GM19467 (cell line): ENCODE results near the gene MARCKSL1.
"Not testable (repeated sequence)": the region's sequence is repeated elsewhere in the genome, so short reads cannot be mapped to it uniquely, and the experiment has no call there.

ENCODE experiments used
- ATAC-seq: cut with Tn5 transposase; IDR thresholded peaks from one replicate; pipeline ENCODE4 v1.9.1; 2021; ENCODE audit warnings: mild to moderate bottlenecking, moderate library complexity; ENCODE audit not compliant: unreplicated experiment

The MARCKSL1 gene

GRCh38 chr1:32334274-32334861 is 1.7 kb downstream of the MARCKSL1 start:
- ATAC-seq, result no peak

- no peak for ATAC-seq
Observed at GRCh38 chr1:32333251-32333963, 2.6 kb downstream of the MARCKSL1 start.

- ATAC-seq, result no peak
Observed at GRCh38 chr1:32332290-32333079, 3.5 kb downstream of the MARCKSL1 start.

- ATAC-seq, result no peak
Observed at GRCh38 chr1:32331549-32331948, 4.5 kb downstream of the MARCKSL1 start.

GRCh38 chr1:32330558-32331151 is 5.4 kb downstream of the MARCKSL1 start:
- ATAC-seq, result no peak

- ATAC-seq, result no peak
Observed at GRCh38 chr1:32329931-32330466, 6.0 kb downstream of the MARCKSL1 start.

GRCh38 chr1:32327204-32327603 is 8.8 kb downstream of the MARCKSL1 start:
- no peak for ATAC-seq

- no peak for ATAC-seq
Observed at GRCh38 chr1:32321712-32322291, 14.2 kb downstream of the MARCKSL1 start.

- no peak for ATAC-seq
Observed at GRCh38 chr1:32318127-32318869, 17.7 kb downstream of the MARCKSL1 start.

GRCh38 chr1:32316903-32317277 is 19.1 kb downstream of the MARCKSL1 start:
- ATAC-seq, result no peak

- no peak for ATAC-seq
Observed at GRCh38 chr1:32311709-32312393, 24.2 kb downstream of the MARCKSL1 start.

- ATAC-seq, result no peak
Observed at GRCh38 chr1:32309960-32310359, 26.1 kb downstream of the MARCKSL1 start.

GRCh38 chr1:32307324-32307723 is 28.7 kb downstream of the MARCKSL1 start:
- no peak for ATAC-seq

- no peak for ATAC-seq
Observed at GRCh38 chr1:32305310-32305709, 30.7 kb downstream of the MARCKSL1 start.

GRCh38 chr1:32303997-32304622 is 31.9 kb downstream of the MARCKSL1 start:
- ATAC-seq, result no peak

GRCh38 chr1:32303358-32303757 is 32.7 kb downstream of the MARCKSL1 start:
- ATAC-seq, result no peak

- no peak for ATAC-seq
Observed at GRCh38 chr1:32299327-32299726, 36.7 kb downstream of the MARCKSL1 start.

- ATAC-seq, result not testable (repeated sequence)
Observed at GRCh38 chr1:32298211-32298610, 37.8 kb downstream of the MARCKSL1 start.
